GM19467 (cell line): ENCODE data around the gene CDK7.
"Not testable (repeated sequence)": the region's sequence is repeated elsewhere in the genome, so short reads cannot be mapped to it uniquely, and the experiment has no call there.

ENCODE experiments used
- ATAC-seq: cut with Tn5 transposase; IDR thresholded peaks from one replicate; pipeline ENCODE4 v1.9.1; 2021; ENCODE audit warnings: mild to moderate bottlenecking, moderate library complexity; ENCODE audit not compliant: unreplicated experiment

The CDK7 gene

GRCh38 chr5:69234457-69235268, at the start of gene CDK7:
CDK7 (plus strand) TSS chr5:69234886; CDS start chr5:69234976, 90 bp downstream.
- peak; percentile 96 for ATAC-seq

GRCh38 chr5:69187342-69187741, 47.3 kb upstream of the CDK7 start:
- no peak for ATAC-seq

- no peak for ATAC-seq
Observed at GRCh38 chr5:69188811-69189161, 45.9 kb upstream of the CDK7 start.

- peak; percentile 87 for ATAC-seq
Observed at GRCh38 chr5:69189162-69190086, 45.3 kb upstream of the CDK7 start, which contains the start of gene CENPH. CENPH (plus strand) TSS chr5:69189583; CDS start chr5:69189635, 52 bp downstream.

GRCh38 chr5:69202497-69202896, 32.2 kb upstream of the CDK7 start:
- ATAC-seq = no peak

- ATAC-seq = no peak
Observed at GRCh38 chr5:69206528-69207190, 28.0 kb upstream of the CDK7 start.

- no peak for ATAC-seq
Observed at GRCh38 chr5:69209602-69210001, 25.1 kb upstream of the CDK7 start.

GRCh38 chr5:69211200-69211599, 23.5 kb upstream of the CDK7 start:
- no peak for ATAC-seq

GRCh38 chr5:69212022-69212421, 22.7 kb upstream of the CDK7 start:
- no peak for ATAC-seq

- ATAC-seq = no peak
Observed at GRCh38 chr5:69213513-69214215, 21.0 kb upstream of the CDK7 start.

GRCh38 chr5:69217151-69217511, 17.6 kb upstream of the CDK7 start:
- ATAC-seq = no peak

GRCh38 chr5:69217548-69218526, 16.8 kb upstream of the CDK7 start:
- peak; percentile 91 for ATAC-seq

- no peak for ATAC-seq
Observed at GRCh38 chr5:69219939-69220338, 14.7 kb upstream of the CDK7 start.

- not testable (repeated sequence) for ATAC-seq
Observed at GRCh38 chr5:69220371-69220770, 14.3 kb upstream of the CDK7 start.

GRCh38 chr5:69220833-69221232, 13.9 kb upstream of the CDK7 start:
- not testable (repeated sequence) for ATAC-seq

- no peak for ATAC-seq
Observed at GRCh38 chr5:69224520-69224919, 10.2 kb upstream of the CDK7 start.

- no peak for ATAC-seq
Observed at GRCh38 chr5:69225860-69226259, 8.8 kb upstream of the CDK7 start.

GRCh38 chr5:69230181-69230580, 4.5 kb upstream of the CDK7 start:
- ATAC-seq = no peak

- ATAC-seq = no peak
Observed at GRCh38 chr5:69231281-69231680, 3.4 kb upstream of the CDK7 start.
